ENCODE measurements around the gene IKZF3.
"Not testable (repeated sequence)": the region's sequence is repeated elsewhere in the genome, so short reads cannot be mapped to it uniquely, and the experiment has no call there.

Gene IKZF3

GRCh38 chr17:39863918-39864746, at the start of gene IKZF3:
Gene IKZF3 (minus strand): TSS chr17:39864312. CDS start chr17:39864126, 186 bp downstream.
- peaks cover 5% of the 10 kb centered on the region for H3K9me3 Mint-ChIP-seq
- no peaks in the 10 kb centered on the region for H3K27me3 Mint-ChIP-seq
- peaks cover 63% of the 10 kb centered on the region for H3K4me1 Mint-ChIP-seq
- H3K36me3 Mint-ChIP-seq, result peaks cover 4% of the 10 kb centered on the region
- peak within 1 kb of the TSS; percentile 93 for H3K4me3 Mint-ChIP-seq
- H3K27ac Mint-ChIP-seq, result peak within 1 kb of the TSS; percentile 98

- H3K27me3 Mint-ChIP-seq, result no peaks in the 10 kb centered on the region
- no peak overlapping the region for H3K27ac Mint-ChIP-seq
- no peak overlapping the region for H3K4me3 Mint-ChIP-seq
- H3K4me1 Mint-ChIP-seq, result peaks cover 13% of the 10 kb centered on the region
- no peaks in the 10 kb centered on the region for H3K9me3 Mint-ChIP-seq
- peaks cover 6% of the 10 kb centered on the region for H3K36me3 Mint-ChIP-seq
Measured at GRCh38 chr17:39908789-39909352, 44.8 kb upstream of the IKZF3 start.

- peaks cover 23% of the 10 kb centered on the region for H3K4me1 Mint-ChIP-seq
- H3K4me3 Mint-ChIP-seq, result no peak overlapping the region
- no peaks in the 10 kb centered on the region for H3K9me3 Mint-ChIP-seq
- H3K36me3 Mint-ChIP-seq, result peaks cover 3% of the 10 kb centered on the region
- no peaks in the 10 kb centered on the region for H3K27me3 Mint-ChIP-seq
- H3K27ac Mint-ChIP-seq, result no peak overlapping the region
Measured at GRCh38 chr17:39904990-39905288, 40.8 kb upstream of the IKZF3 start.

- H3K36me3 Mint-ChIP-seq, result peaks cover 2% of the 10 kb centered on the region
- no peaks in the 10 kb centered on the region for H3K27me3 Mint-ChIP-seq
- peaks cover 23% of the 10 kb centered on the region for H3K4me1 Mint-ChIP-seq
- H3K9me3 Mint-ChIP-seq, result no peaks in the 10 kb centered on the region
- H3K4me3 Mint-ChIP-seq, result no peak overlapping the region
- peak overlapping the region; percentile 70 for H3K27ac Mint-ChIP-seq
Measured at GRCh38 chr17:39903158-39903884, 39.2 kb upstream of the IKZF3 start.

- not testable (repeated sequence) for H3K27me3 Mint-ChIP-seq, H3K36me3 Mint-ChIP-seq, H3K9me3 Mint-ChIP-seq, H3K27ac Mint-ChIP-seq, H3K4me3 Mint-ChIP-seq
- peaks cover 23% of the 10 kb centered on the region for H3K4me1 Mint-ChIP-seq
Measured at GRCh38 chr17:39902027-39902426, 37.9 kb upstream of the IKZF3 start.

GRCh38 chr17:39899215-39899614, 35.1 kb upstream of the IKZF3 start:
- Mint-ChIP-seq H3K27me3 (no peaks in the 10 kb centered on the region), H3K4me1 (peaks cover 18% of the 10 kb centered on the region), H3K36me3 (no peaks in the 10 kb centered on the region), H3K4me3 (no peak overlapping the region), H3K9me3 (no peaks in the 10 kb centered on the region), H3K27ac (no peak overlapping the region)

- no peaks in the 10 kb centered on the region for H3K27me3 Mint-ChIP-seq
- H3K27ac Mint-ChIP-seq, result no peak overlapping the region
Measured at GRCh38 chr17:39898088-39898487, 34.0 kb upstream of the IKZF3 start.

GRCh38 chr17:39894681-39895376, 30.7 kb upstream of the IKZF3 start:
- Mint-ChIP-seq H3K4me3 (no peak overlapping the region), H3K27me3 (no peaks in the 10 kb centered on the region), H3K9me3 (no peaks in the 10 kb centered on the region), H3K4me1 (peaks cover 7% of the 10 kb centered on the region), H3K27ac (peak overlapping the region; percentile 44), H3K36me3 (no peaks in the 10 kb centered on the region)

More at GRCh38 chr17:39898088-39898487, 34.0 kb upstream of the IKZF3 start:
- no peak overlapping the region for H3K4me3 Mint-ChIP-seq
- H3K36me3 Mint-ChIP-seq, result no peaks in the 10 kb centered on the region
- peaks cover 9% of the 10 kb centered on the region for H3K4me1 Mint-ChIP-seq
- no peaks in the 10 kb centered on the region for H3K9me3 Mint-ChIP-seq

- Mint-ChIP-seq H3K27me3 (peaks cover 1% of the 10 kb centered on the region), H3K36me3 (no peaks in the 10 kb centered on the region), H3K4me3 (no peak overlapping the region), H3K9me3 (no peaks in the 10 kb centered on the region), H3K27ac (no peak overlapping the region), H3K4me1 (no peaks in the 10 kb centered on the region)
Measured at GRCh38 chr17:39889200-39889599, 25.1 kb upstream of the IKZF3 start.

GRCh38 chr17:39887078-39887477, 23.0 kb upstream of the IKZF3 start:
- Mint-ChIP-seq H3K4me3 (no peak overlapping the region), H3K27me3 (peaks cover 1% of the 10 kb centered on the region), H3K4me1 (no peaks in the 10 kb centered on the region), H3K27ac (no peak overlapping the region), H3K36me3 (no peaks in the 10 kb centered on the region), H3K9me3 (no peaks in the 10 kb centered on the region)

GRCh38 chr17:39886102-39886501, 22.0 kb upstream of the IKZF3 start:
- not testable (repeated sequence) for H3K9me3 Mint-ChIP-seq, H3K4me1 Mint-ChIP-seq, H3K36me3 Mint-ChIP-seq, H3K27me3 Mint-ChIP-seq, H3K4me3 Mint-ChIP-seq, H3K27ac Mint-ChIP-seq

- Mint-ChIP-seq H3K4me1 (peaks cover 6% of the 10 kb centered on the region), H3K27ac (no peak overlapping the region), H3K4me3 (no peak overlapping the region)
Measured at GRCh38 chr17:39872751-39873150, 8.6 kb upstream of the IKZF3 start.

GRCh38 chr17:39871801-39872200, 7.7 kb upstream of the IKZF3 start:
- Mint-ChIP-seq H3K4me1 (peaks cover 15% of the 10 kb centered on the region), H3K27ac (no peak overlapping the region), H3K4me3 (no peak overlapping the region), H3K36me3 (peaks cover 2% of the 10 kb centered on the region), H3K27me3 (no peaks in the 10 kb centered on the region), H3K9me3 (no peaks in the 10 kb centered on the region)

More at GRCh38 chr17:39872751-39873150, 8.6 kb upstream of the IKZF3 start:
- no peaks in the 10 kb centered on the region for H3K9me3 Mint-ChIP-seq
- no peaks in the 10 kb centered on the region for H3K27me3 Mint-ChIP-seq
- H3K36me3 Mint-ChIP-seq, result peaks cover 2% of the 10 kb centered on the region

- Mint-ChIP-seq H3K27ac (no peak overlapping the region), H3K27me3 (no peaks in the 10 kb centered on the region), H3K4me3 (no peak overlapping the region), H3K9me3 (peaks cover 5% of the 10 kb centered on the region), H3K4me1 (peaks cover 25% of the 10 kb centered on the region), H3K36me3 (no peaks in the 10 kb centered on the region)
Measured at GRCh38 chr17:39870776-39871175, 6.7 kb upstream of the IKZF3 start.

- Mint-ChIP-seq H3K27ac (peak overlapping the region; percentile 70), H3K36me3 (no peaks in the 10 kb centered on the region)
Measured at GRCh38 chr17:39868554-39868942, 4.4 kb upstream of the IKZF3 start.

More at GRCh38 chr17:39868554-39868942, 4.4 kb upstream of the IKZF3 start:
- Mint-ChIP-seq H3K4me3 (peak overlapping the region; percentile 36), H3K9me3 (peaks cover 5% of the 10 kb centered on the region), H3K4me1 (peaks cover 42% of the 10 kb centered on the region), H3K27me3 (no peaks in the 10 kb centered on the region)
